Spinal cord (tissue), 10 donors: ENCODE measurements around the gene IKZF4. TPM values are rescaled to one million over a fixed set of nuclear protein-coding genes. Genes with fewer than 3 reads are reported as not detected.
A peak's percentile ranks its signal among the peaks of the same experiment; 100 is the strongest.
"Not testable (repeated sequence)": the region's sequence is repeated elsewhere in the genome, so short reads cannot be mapped to it uniquely, and the experiment has no call there.

Source experiments
- DNase-seq, 6 donors: peaks; one replicate each; pipeline versions ENCODE4 v3.0.0 to v3.0.0-alpha.2; 2013 to 2015; ENCODE audit warnings: low spot score in 6 of 6, low read depth in 4 of 6
- H3K27ac ChIP-seq: one replicate; pipeline ENCODE4 v1.5.1; 2013; ENCODE audit warnings: low read depth, low read length, control low read depth
- H3K27me3 ChIP-seq: one replicate; pipeline ENCODE4 v1.6.1; 2013; ENCODE audit warnings: low read length; ENCODE audit not compliant: control insufficient read depth, insufficient read depth
- H3K36me3 ChIP-seq: one replicate; pipeline ENCODE4 v1.6.1; 2013; ENCODE audit warnings: low read length; ENCODE audit not compliant: control insufficient read depth, insufficient read depth
- H3K4me1 ChIP-seq: one replicate; pipeline ENCODE4 v1.6.1; 2013; ENCODE audit warnings: low read length; ENCODE audit not compliant: control insufficient read depth, insufficient read depth
- H3K4me3 ChIP-seq: one replicate; pipeline ENCODE4 v1.5.1; 2013; ENCODE audit warnings: low read depth, low read length, control low read depth
- H3K9me3 ChIP-seq: one replicate; pipeline ENCODE4 v1.6.1; 2013; ENCODE audit warnings: low read length; ENCODE audit not compliant: control insufficient read depth, insufficient read depth
- WGBS: methylation state at CpG from one replicate; pipeline ENCODE4 v1.1.5; 2013; ENCODE audit warnings: missing lambda C conversion rate; ENCODE audit not compliant: insufficient coverage; 5-methylcytosine and 5-hydroxymethylcytosine counted together
- polyA plus RNA-seq, 2 donors: library from polyadenylated mRNA; unstranded; fragments of 120-200 nt; gene quantifications; one replicate each; pipeline ENCODE4 v1.2.1, GENCODE V29; 2013; ENCODE audit not compliant: insufficient read length in 2 of 2
- total RNA-seq, 2 donors: library from RNA; depleted of rRNA in 1 of 2; stranded (reverse); fragments of 120-200 nt in 1 of 2; fragments of >200 nt in 1 of 2; gene quantifications; one replicate each; pipeline versions ENCODE4 v1.2.3 to v1.2.4, GENCODE V29; 2013 to 2014
- donor health status: healthy.

The IKZF4 gene
- total and polyA plus RNA-seq, 4 donors: 3.4 to 25.2 (median 11.0) TPM

DNA sequence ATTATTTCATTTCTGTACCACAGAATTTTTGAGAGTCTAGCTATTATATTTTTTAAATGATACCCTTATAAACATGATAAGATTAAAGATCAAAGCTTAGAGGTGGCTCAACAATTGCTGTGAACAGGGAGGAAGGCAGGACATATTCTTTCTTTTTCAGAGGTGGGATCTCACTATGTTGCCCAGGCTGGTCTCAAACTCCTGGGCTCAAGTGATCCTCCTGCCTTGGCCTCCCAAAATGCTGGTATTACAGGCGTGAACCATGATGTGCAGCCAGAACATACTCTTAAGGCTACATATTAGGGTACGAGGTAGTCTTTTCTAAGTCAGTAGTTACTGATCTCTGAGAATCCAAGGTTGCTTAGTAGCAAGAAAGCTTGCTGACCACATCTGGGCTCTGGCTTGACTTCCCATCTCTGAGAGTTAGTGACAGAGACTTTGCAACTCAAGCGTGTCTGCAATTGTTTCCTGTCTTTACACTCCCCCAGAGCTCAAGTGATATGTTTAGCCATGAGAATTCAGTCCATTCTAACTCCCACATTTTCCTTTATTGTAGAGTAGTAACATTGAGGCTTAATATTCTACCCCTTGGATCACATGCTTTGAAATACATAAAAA, 38.4 kb upstream of the IKZF4 start:
- Histone ChIP-seq H3K4me1 (no peaks in the 10 kb centered on the region), H3K27ac (no peak overlapping the region), H3K9me3 (no peaks in the 10 kb centered on the region), H3K36me3 (peaks cover 45% of the 10 kb centered on the region), H3K27me3 (no peaks in the 10 kb centered on the region), H3K4me3 (no peak overlapping the region)
- 82% methylated on average over 2 of the region's 3 CpGs for WGBS
- no peak for DNase-seq

DNA sequence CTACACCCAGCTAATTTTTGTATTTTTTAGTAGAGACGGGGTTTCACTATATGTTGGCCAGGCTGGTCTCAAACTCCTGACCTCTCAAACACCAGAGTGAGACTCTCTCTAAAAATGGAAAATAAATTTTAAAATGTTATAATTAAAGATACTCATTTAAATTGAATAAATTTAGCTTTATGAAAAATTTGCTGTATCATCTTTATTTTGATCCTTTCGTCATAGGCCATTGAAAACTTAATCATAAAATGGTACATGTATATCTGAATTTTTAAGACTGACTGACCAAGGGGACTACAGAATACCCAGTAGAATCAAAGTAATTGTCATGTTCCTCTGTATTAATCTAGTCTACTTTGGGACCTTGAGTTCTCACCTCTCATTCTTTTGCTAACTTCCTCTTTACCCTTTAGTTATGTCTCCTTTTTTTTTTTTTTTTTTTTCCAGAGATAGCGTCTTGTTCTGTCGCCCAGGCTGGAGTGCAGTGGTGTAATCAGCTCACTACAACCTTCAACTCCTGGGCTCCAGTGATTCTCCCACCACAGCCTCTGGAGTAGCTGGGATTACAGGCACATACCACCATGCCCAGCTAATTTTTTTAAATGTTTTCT, 37.5 kb upstream of the IKZF4 start:
- WGBS: 100% methylated on average over 2 of the region's 4 CpGs
- no peak overlapping the region for H3K4me3 ChIP-seq
- H3K27me3 ChIP-seq: no peaks in the 10 kb centered on the region
- DNase-seq: no peak
- H3K4me1 ChIP-seq: no peaks in the 10 kb centered on the region
- H3K36me3 ChIP-seq: peaks cover 47% of the 10 kb centered on the region
- no peak overlapping the region for H3K27ac ChIP-seq
- H3K9me3 ChIP-seq: no peaks in the 10 kb centered on the region

DNA sequence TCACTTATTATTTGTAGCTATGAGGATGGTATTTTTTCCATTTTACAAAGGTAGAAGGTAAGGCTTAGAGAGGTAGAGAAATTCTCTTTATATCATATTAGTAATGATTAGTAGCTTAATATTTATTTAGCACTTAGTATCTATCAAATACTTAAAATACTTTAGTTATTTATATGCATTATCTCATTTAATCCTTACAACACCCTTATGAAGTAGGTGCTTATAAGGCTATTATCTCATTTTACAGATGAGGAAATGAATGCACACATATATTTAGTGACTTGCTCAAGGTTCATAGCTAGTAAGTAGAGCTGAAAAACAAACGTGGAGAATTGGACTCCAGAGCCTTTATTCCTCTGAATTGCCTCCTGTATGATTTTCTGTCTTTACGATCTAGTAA, 36.0 kb upstream of the IKZF4 start:
- Histone ChIP-seq H3K4me1 (no peaks in the 10 kb centered on the region), H3K36me3 (peaks cover 61% of the 10 kb centered on the region), H3K4me3 (no peak overlapping the region), H3K27me3 (no peaks in the 10 kb centered on the region), H3K27ac (no peak overlapping the region), H3K9me3 (no peaks in the 10 kb centered on the region)
- no peak for DNase-seq
- no CpG with 5 or more reads among the region's 2 CpGs for WGBS

DNA sequence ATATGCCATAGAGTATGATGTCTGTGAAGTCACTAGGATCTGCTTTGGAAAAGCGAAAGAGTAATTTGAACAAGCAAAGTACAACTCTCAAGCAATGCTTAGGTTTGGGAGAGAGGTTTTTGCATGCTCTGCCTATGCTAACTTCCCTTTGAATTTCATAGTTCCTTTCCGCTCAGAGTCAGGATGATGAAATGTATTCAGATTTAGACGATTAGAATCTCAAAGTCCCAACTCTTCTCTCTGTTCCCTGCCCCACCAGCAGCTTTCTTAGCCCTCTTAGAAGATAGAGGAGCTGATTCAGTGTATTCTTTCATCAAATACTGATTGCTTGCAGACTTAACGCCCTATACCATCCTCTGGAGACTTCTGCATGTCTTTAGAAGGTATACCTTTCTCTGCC, 35.5 kb upstream of the IKZF4 start:
- Histone ChIP-seq H3K27me3 (no peaks in the 10 kb centered on the region), H3K4me3 (no peak overlapping the region), H3K27ac (no peak overlapping the region), H3K4me1 (no peaks in the 10 kb centered on the region), H3K36me3 (peaks cover 61% of the 10 kb centered on the region), H3K9me3 (no peaks in the 10 kb centered on the region)
- DNase-seq: no peak
- WGBS: 100% methylated on average over 1 of the region's 4 CpGs

DNA sequence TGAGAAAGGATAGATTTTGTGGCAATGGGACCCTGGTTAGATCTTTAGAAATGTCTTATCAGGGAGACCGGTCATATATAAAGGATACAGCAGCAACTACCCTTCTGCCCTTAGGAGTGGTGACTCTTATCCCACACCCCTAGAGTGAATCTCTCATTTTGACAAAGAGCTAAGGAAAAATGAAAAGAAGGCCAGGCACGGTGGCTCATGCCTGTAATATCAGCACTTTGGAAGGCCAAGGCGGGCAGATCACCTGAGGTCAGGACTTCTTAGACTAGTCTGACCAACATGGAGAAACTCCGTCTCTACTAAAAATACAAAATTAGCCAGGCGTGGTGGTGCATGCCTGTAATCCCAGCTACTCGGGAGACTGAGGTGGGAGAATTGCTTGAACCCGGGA, 34.9 kb upstream of the IKZF4 start:
- not testable (repeated sequence) for H3K4me1 ChIP-seq, H3K27ac ChIP-seq, H3K9me3 ChIP-seq, H3K27me3 ChIP-seq, H3K4me3 ChIP-seq, DNase-seq
- H3K36me3 ChIP-seq: peaks cover 64% of the 10 kb centered on the region
- WGBS: 95% methylated on average over 6 of the region's 7 CpGs

DNA sequence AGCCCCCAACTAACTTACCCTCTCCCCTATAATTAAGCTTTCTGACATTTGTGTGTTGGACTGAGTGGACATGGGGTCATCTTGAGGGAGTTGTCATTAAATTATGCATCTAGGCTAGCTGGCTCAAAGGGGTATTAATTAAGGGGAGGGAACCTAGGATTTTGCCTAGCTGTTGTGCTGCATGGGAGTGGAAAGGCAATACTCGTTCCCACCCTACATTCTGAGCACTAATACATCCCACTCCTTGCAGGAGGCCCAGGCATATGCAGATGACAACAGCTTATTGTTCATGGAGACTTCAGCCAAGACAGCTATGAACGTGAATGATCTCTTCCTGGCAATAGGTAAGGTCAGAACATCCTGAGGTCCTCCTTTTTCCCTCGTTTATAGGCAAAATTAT, 29.7 kb upstream of the IKZF4 start:
- Histone ChIP-seq H3K27ac (no peak overlapping the region), H3K9me3 (no peaks in the 10 kb centered on the region), H3K4me1 (no peaks in the 10 kb centered on the region), H3K4me3 (no peak overlapping the region), H3K36me3 (peaks cover 76% of the 10 kb centered on the region), H3K27me3 (no peaks in the 10 kb centered on the region)
- DNase-seq: no peak
- WGBS: 96% methylated on average over 3 of the region's 3 CpGs

DNA sequence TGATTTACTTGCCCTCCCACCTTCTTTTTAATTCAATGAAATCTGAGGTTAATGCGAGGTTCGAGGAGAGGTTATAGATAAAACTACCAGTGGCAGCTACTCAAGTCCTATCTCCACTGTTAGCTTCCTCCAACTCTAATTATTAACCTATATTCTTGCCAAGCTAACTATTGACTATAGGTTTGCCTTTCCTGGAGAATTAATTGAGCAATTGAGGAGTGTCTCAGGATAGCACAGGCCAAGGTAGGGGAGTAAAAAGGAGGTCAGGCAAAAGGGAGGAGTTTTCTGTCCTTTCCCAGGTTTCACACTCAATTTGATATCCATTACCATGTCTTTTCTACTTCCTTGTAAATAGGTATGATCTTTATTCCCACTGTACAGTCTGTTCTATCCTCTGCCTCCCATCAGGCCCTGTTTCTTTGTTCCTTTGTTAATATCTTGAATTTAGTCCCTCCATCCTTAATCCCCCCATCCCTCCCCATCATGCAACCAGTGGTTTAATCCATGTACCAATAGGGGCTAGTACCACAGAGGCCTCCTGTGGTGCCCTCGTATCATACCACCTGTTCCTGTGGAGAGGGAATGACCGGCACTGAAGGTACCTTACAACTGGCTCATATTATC, 27.5 kb upstream of the IKZF4 start:
- Histone ChIP-seq H3K27me3 (no peaks in the 10 kb centered on the region), H3K9me3 (no peaks in the 10 kb centered on the region), H3K4me1 (peaks cover 11% of the 10 kb centered on the region), H3K27ac (no peak overlapping the region), H3K4me3 (no peak overlapping the region), H3K36me3 (peaks cover 57% of the 10 kb centered on the region)
- DNase-seq: no peak
- 32% methylated on average over 2 of the region's 4 CpGs for WGBS

DNA sequence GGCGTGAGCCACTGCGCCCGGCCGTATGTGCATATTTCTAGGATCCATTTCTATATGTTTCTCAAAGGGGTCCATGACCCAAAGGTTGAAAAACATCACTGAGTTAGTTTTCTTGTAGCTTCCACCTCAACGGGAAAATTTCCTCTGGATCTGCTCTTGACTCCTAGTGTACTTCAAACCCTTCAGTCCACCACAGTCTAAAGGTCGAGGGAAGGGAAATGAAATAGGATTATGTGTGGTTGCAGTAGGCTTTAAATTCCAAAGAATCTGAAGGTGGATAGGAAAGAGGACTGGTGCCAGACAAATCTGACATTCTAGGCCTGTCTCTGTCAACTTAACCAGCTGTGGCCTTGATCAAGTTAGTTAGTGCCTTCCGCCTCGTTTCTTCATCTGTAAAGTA, 25.5 kb upstream of the IKZF4 start:
- H3K27ac ChIP-seq: no peak overlapping the region

DNA sequence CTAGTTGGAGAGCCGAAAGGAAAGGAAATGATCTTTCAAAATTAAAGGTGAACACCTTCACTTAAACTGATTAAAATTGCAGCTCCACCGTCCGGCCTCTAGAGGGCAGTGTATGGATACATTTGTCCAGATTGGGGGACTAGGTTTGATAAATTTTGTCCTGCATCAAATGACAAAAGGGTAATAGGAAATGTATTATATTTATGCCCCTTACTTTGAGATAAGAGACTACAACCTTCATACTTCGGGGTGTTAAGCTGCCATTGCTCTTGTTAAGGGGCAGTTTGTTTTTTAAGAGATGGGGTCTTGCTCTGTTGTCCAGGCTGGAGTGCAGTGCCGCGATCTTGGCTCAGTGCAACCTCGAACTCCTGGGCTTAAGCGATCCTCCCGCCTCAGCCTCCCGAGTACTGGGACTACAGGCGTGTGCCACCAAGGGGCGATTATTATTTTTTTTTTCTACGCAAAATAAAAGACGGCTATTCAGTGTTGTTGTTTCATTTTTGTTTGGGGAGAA, 24.6 kb upstream of the IKZF4 start:
- H3K36me3 ChIP-seq: peaks cover 46% of the 10 kb centered on the region
- no CpG with 5 or more reads among the region's 14 CpGs for WGBS
- peaks cover 16% of the 10 kb centered on the region for H3K4me1 ChIP-seq
- H3K27me3 ChIP-seq: no peaks in the 10 kb centered on the region
- no peaks in the 10 kb centered on the region for H3K9me3 ChIP-seq
- peak in 5 of 6 donors; percentile 40 to 88 (median 57) for DNase-seq
- H3K4me3 ChIP-seq: peak overlapping the region; percentile 71
- H3K27ac ChIP-seq: peak overlapping the region; percentile 91

More for the DNA sequence above, 25.5 kb upstream of the IKZF4 start:
- H3K4me3 ChIP-seq: no peak overlapping the region
- no peaks in the 10 kb centered on the region for H3K9me3 ChIP-seq
- H3K4me1 ChIP-seq: peaks cover 16% of the 10 kb centered on the region
- H3K36me3 ChIP-seq: peaks cover 49% of the 10 kb centered on the region
- WGBS: 100% methylated on average over 4 of the region's 8 CpGs
- DNase-seq: no peak
- no peaks in the 10 kb centered on the region for H3K27me3 ChIP-seq
